HG02884 (cell line): ENCODE results near the gene CHCHD6.
A peak's percentile ranks its signal among the peaks of the same experiment; 100 is the strongest.

Source experiments
- ATAC-seq: cut with Tn5 transposase; IDR thresholded peaks from one replicate; pipeline ENCODE4 v1.9.1; 2021; ENCODE audit warnings: mild to moderate bottlenecking, moderate library complexity; ENCODE audit not compliant: unreplicated experiment

Gene CHCHD6

DNA sequence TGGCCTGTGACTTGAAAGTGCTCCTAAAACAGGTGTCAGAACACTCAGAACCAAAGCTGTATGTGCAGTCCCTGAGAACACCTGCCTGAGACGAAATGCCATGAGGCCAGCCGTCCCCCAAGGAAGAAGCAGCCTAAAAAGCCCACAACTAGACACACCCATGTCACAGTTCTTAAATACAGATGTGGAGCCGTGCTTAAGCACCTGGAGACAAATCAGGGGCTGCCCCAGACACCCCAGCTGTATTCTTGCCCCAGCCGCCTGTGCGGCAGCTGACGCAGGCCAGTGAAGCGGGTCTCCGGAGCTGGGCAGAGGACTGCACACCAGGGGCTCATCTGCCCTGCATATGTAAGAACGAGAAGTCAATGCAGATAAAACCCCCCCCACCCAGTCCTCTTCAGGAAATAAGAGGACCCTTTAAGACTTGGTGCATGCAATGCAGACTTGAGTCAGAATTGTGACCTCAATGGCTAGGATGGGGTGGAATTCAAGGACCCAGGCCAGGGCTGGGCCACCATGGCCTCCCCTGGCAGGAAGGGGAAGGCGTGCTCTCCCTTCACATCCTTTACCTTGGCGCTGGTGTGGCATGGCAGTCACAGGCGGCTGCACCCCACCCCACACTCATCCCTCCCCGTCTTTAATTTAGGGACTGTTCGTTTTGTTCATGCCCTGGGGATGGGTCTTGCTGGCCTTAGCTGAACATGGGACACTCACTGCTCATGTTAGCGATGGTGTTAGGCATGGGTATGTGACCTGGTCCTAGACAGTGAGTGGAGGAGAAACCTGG is 251.2 kb downstream of the CHCHD6 start:
- ATAC-seq, result peak; percentile 74

DNA sequence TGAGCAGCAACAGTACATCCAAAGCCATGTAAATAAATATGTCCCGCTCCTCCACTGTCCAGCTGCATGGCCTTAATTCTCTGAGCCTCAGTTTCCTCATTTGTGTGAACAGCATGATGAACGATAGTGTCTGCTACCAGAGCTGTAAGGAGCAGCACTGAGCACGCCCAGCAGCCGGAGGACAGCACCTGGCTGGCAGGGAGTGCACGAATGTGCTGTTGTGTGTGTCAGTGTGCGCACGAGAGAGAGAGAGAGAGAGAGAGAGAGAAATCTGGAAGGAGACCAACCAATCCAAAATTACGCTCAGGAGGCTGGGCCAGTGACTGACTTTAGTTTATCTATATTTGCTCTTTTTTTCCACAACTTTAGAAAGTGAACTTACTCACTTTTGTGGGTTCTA is 252.3 kb downstream of the CHCHD6 start:
- no peak for ATAC-seq

DNA sequence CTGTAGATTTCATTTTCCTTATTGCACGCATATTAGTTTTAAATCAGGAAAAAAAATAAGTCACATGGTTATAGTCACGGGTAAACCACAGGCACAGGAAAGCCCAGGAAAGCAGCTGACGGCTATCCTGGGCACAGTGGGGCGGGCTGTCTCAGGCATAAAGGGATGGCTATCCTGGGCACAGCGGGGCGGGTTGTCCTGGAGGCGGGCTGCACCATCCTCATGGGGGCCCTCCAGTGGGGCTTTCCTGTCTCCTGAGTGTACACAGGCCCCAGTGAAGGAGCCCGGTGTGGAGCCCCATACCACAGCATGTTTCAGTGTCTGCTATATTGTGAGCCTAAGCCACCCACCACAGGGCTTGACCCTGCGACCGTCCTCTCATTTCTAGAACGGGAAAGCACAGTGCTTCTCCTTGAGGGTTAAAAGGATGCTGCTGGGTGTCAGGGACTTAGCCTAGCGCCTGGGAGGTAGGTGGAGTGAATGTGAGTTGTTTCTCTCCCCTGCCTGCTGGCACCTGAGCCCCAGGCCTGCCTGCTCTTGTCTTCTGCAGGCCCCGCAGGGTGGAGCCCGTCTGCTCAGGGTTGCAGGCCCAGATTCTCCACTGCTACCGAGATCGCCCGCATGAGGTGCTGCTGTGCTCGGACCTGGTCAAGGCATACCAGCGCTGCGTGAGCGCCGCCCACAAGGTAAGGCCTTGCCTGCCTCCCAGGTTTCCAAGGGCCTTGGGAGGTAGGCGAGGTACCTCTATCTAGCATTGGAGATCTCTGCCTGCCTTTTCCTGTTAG is 253.0 kb downstream of the CHCHD6 start:
- ATAC-seq, result no peak

DNA sequence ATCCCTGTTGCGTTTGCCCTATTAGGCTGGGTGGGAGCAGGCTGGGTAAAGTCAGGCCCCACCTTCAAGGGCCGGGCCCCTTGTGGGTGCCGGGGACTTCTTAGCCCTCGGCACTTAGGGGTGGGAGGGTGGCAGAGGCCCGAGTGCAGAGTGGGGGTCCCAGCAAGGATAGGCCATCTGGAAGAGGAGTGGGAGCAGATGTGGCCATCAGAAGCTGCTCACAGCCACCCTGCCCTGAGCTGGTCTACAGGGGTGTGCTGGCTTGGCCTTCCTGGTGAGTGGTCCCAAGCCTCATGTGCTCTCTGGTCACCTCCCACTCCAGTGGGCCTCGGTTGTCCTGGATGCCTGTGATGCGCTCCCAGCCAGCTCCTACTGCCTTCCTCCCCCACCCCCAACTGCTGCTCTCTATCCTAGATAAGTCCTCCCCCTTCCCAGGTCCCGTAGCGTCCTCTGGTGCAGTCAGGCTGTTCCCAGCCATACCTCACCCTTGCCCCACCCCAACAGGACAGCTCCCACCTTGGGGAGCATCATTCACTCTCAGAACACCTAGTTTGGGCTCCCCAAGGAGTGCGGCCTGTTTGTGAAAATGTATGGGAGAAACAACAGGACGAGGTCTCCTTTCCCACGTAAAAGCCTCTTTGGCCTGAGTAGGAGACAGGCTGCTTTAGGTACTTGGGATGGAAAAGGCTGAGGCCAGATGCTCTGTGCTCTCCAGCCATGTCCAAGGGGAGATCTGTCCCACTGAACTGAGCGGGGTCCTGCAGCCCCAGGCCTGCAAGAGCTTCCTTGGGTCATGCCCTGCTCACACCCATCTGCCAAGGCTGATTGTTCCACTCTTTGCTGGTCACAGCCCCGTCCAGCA is 254.0 kb downstream of the CHCHD6 start:
- no peak for ATAC-seq

DNA sequence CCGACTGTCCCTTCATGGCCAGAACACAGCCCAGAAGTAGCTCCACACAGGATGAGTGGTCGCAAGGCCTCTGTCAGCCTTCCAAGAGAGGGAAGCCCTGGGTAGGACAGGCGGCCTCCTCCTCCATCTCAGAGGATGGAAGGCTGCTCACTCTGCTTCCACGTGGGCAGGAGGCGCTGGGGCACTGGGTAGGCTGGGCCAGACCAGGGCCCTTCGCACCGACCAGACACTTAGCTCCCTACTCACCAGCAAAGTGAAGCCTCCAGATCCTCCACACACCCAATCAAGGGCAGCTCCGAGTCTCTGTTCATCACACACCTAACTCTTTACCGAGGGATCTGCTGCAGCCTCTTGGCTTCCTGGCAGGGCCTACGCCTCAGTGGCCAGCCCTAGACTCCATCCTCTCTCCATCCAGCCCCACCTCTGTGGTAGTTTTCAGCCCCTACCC is 254.6 kb downstream of the CHCHD6 start:
- ATAC-seq, result no peak

DNA sequence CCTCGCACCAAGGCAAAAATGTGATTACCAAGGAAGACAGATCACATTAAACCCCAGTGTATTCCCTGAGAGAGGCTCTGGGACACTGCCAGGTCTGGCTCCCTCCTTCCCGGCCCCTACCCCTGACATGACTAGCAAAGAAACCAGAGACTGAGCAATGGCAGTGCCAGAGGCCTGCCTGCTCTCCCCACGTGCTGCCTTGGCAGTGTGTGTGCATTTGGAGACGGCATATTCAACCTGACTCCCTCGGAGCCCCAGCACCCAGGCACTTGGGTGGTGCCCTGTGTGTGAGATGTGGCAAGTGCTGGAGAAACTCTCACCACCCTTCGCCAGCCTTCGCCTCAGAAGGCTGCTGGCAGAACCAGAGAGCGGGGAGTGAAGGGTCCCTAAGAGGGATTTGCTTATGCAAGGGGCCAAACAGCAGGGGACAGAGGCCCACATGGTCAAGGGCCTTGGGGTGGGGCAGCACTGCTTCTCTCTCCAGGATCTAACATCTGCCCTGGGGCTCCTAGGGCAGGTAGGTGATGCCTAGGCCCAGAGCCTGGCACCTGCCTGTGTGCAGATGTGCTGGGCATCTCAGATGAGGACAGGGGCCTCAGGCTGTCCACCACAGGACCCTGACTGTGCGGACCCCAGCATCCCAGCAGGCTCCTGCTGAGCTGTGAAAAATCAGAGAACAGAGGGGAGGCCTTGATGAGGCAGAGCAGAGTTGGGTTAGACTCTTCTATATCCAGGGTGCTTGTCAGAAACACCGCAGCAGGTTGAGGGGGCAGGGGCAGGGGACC is 255.3 kb downstream of the CHCHD6 start:
- ATAC-seq, result no peak

DNA sequence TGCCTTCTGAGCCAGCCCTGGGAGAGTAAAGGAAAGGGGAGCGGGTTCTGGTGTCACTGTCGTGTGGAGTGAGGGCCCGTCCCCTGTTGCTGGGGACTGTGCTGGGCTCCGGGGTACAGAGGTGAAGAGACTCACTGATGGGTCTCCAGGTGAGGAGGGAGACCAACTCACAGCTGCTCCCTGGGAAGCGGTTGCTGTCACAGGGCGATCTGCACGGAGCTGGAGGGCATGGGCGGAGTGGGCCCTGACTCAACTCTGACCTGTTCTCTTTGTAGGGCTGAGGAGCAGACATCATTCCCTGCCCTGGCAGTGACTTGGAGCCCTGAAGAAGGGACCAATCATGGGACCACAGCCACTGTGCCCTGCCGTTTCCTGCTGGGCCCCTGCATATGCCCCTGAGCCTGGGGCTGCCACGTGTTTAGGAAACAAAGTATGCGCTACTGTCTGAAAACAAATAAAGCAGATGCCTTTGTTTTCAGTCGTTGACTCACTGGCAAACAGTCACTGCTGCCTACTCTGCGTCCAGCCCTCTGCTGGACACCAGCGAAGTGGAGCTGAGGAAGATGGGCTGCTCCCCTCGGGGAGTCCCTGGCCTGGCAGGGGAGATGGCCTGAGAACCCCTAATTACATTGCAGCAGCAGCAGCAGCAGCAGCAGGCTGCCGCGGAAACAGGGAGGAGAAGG is 256.0 kb downstream of the CHCHD6 start:
- ATAC-seq, result no peak

DNA sequence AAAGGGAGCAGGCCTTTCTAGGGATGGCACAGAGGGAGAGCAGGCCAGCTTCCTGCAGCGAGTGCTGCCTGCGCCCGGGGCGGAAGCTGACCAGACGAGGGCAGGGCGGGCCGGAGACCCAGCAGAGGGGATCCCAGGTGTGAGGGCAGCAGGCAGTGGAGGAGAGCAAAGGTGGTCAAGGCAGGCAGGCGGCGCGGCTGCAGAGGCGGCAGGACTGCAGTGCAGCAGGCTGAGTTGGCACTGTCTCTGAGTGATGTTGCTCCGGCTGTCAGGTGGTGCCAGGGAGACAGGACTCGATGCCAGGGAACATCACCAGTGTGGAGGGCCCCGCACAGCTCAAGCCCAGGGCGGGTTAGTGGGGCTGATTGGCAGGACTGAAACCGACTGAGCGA is 256.6 kb downstream of the CHCHD6 start:
- ATAC-seq, result no peak

DNA sequence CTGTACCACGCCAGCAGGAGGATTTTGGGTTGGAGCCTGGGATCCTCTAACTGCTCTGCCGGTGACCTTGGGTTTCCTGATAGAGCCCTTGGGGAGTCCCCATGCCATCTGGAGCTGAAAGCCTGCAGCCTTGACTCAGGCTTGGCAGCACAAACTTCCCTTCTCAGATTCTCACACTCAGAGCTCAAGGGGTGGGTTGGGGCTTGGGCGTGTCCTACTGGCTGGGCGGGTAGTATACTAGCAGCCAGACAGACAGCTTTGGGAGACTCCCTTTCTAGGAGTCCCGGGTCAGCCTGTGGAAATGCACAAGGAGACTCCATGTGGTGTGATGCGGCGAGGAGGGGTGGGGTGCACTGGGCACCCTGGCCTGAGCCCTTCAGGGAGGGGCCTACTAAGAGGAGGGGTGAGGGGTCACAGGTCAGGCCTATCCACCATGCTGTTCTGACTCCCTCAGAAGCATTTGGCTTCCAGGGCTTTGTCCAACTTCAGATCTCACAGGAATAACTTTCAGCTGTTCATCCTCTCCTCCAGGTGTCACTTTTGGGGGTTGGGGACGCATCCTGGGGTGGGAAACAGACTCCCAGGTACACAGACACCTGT is 257.3 kb downstream of the CHCHD6 start:
- peak; percentile 56 for ATAC-seq

DNA sequence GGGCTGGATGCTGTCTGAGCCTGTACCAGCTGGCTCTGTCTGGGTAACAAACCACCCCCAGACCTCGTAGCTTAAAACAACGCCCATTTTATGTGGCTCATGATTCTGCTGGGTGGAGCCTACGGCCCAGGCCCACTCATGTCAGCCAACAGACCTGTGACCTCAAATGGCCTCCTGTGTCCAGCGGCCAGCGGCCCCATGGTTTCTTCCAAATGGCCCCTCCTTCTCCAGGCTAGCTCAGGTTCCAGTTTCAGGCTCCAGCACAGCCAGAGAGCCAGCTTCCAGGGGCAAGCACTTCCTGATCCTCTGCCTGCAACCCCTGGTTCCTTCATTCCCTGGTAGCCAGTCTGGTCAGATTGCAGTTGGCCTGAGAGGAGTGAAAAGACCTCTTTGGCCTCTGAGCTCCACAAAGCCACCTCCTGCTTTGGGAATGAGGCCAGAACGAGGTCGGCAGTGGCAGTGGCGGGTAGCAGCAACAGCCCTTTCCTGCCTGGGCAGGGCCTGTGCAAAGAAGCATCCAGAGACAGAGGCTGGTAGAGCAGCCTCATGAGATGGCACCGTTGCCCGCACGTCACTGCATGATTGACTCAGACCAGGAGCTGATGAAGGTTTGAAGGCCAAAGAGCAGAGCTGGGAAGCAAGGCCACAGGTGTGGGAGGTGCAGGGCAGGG is 257.9 kb downstream of the CHCHD6 start:
- ATAC-seq, result no peak

DNA sequence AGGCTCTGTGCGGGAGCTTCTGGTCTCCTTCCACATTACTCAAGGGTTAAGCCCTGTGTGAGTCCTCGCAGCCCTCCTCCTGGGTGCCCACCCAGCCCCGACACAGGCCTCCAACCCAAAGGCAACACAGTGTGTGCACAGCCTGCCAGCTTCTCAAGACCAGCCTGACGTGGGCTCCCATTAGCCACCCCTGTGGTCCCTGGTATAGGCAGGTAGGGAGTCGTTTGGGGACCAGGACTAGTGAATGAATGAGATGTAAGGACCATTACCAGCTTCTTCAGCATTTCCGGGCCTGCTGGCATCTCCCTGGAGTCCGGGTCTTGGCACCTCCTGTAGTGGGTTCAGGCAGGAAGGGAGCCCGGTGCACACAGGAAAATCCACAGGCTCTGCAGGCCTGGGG is 258.7 kb downstream of the CHCHD6 start:
- ATAC-seq, result no peak

DNA sequence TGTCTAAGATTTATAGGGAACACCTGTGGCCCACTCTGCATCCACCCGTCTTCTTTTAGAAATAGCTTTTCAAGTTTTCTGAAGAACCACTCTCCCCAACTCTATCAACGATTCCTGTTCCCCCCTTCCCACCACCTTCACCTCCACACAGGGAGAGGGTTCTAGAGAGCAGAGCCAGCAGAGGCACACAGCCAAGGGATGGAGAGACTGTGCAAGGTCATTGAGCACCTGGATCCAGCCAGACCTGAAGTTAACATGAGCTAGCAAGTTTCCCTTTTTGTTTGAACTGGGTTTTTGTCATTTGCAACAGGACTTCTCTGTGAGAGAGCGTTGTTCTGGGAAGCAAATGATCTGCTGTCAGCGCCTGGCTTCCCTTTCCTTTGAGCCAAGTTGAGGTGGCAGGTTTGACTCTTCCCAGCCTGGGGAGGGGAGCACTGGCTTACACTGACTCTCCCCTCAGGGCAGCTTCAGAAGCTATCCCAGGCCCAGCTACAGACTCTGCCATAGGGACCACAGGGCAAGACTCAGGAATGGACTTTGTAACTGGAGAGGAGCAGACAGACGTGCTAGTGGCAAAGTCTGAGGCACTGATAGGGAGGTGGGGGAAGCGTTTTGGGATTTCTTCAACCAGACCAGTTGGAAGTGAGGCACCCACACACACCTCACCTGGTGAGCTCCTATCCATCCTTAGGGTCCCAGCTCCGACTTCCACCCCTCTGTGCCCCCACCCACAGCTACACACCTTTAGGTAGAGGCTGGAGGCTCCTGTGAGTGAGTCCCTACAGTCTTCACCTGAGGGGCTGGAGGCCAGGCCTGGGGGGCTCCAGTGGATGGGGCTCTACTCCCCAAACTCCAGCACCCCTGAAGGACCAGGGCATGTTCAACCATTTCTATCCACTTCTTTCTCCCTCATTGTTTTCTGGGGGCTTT is 259.5 kb downstream of the CHCHD6 start:
- ATAC-seq, result no peak

DNA sequence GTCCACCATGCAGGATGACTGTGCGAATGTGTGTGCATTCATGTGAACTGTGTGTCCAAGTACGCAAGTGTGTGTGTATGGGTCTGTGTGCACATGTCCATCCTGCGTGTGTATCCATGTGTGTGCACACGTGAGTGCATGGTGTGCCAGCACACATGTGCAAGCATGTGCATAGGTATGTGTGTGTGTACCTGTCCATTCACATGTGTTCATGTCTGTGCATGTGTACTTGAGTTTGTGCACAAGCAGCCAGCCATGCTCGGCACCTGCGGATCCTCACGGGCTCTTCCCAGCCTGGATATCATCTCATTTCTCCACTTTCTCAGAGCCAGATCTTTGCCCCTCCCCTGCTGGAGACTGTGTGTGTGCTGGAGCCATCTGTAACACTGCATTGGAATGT is 260.2 kb downstream of the CHCHD6 start:
- ATAC-seq, result no peak

DNA sequence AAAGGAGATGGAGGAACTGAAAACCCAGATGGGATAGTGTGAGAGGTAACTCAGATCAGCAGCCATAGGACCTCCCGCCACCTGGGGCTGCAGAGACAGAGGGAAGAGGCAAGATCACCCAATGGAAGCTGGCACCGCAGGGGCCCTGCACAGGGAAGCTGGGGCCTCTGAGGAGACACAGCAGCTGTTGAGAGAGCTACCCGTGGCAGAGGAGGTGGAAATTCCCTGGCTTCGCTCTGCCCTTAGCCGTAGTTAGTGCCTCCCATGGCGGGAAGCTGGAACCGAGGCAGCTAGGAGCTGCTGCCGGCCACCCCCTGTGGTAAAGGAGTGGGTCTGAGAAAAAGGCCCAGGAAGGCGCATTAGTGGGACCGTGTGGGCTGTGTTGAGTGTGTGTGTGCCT is 260.9 kb downstream of the CHCHD6 start:
- no peak for ATAC-seq

DNA sequence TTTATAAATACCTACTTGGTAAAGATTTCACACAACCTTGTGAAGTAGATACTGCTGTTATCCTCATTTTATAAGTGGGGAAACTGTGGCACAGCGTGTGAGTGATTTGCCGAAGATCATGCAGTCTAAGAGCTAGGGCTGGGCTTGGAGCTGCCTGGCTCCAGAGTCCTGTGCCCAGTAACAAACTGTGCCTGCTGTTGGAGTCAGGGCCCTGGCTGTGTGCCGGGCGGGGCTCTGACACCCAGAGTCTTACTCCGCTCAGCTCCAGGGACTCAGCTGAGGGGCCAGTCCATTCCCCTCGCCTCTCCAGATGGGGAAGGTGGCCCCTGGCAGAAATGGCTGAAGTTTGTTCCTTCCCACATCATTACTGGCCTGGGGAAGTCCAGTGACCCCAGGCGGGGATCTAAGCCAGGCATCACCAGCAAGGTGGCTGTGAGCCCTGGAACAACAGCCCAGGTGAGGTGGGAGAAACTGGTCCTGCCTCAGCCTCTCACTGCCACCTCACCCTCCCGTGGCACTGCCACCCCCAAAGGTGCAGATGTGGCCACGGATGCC is 261.6 kb downstream of the CHCHD6 start:
- no peak for ATAC-seq

DNA sequence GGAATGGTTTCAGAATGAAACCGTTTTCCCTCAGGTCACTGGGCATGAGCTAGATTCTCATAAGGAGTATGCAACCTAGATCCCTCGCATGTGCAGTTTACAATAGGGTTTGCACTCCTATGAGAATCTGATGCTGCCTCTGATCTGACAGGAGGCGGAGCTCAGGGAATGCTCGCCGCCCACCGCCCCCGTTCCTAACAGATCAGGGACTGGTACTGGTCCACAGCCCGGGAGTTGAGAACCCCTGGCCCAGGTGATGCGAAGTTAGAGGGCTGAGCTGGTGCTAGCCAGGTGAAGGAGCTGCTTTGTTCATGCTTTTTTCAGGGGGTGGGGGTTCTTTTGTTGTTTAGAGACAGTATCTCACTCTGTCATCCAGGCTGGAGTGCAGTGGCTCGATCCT is 263.3 kb downstream of the CHCHD6 start:
- ATAC-seq, result no peak
